Body of pancreas (tissue), 4 donors: ENCODE results near the gene ROBO2.

Source experiments
- CTCF ChIP-seq, 7 experiments: fragments of 450-650 bp in 4 of 7; fragments of 200-600 bp in 3 of 7; sonication (generic) in 3 of 7; IDR thresholded peaks; one replicate each; pipeline ENCODE4 v1.5.1; 2016 to 2019; ENCODE audit warnings: antibody characterized with exemption in 7 of 7
- POLR2A ChIP-seq, 3 donors: fragments of 450-650 bp; IDR thresholded peaks; one replicate each; pipeline ENCODE4 v1.6.1; 2016; ENCODE audit warnings: antibody characterized with exemption in 3 of 3, mild to moderate bottlenecking in 2 of 3

GRCh38 chr3:77279276-77279675 is 239.4 kb downstream of the ROBO2 start:
- TF ChIP-seq CTCF (IDR thresholded peaks at IDR 0.05) = no peak
- no peak for TF ChIP-seq POLR2A (IDR thresholded peaks at IDR 0.05)
